ENCODE results near the gene CACNA1F.

Gene CACNA1F

DNA sequence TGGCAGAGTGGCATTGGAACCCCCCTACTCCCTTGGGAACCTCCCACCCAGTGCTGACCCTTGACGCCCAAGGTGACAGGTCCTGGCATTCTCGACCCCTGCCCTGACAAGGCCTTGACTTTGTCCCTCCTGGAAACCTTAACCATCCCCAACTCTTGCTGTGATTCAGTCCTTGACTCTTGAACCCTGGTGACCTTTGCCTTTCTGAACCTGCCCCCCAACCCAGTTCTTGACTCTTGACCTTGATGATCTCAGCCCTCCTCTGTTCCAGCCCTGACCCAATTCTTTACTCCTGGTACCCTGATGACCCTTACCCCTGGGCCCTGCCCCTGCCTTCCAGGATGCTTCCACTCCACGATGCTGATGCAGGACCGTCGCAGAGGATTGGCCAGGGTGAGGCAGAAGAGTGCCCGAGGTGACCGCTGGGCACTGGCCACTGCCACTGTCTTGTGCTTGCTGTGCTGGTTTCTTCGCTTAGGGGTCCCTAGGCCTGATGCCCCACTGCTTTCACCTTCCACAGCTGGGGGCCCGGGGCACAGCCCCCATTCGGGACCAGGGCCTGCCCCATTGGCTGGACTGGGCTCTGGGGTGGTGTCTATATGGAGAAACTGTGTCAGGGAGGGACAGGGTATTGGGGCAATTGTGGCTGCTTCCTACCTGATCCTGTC, 1.7 kb downstream of the CACNA1F start:
- TF ChIP-seq, protein P1, sequence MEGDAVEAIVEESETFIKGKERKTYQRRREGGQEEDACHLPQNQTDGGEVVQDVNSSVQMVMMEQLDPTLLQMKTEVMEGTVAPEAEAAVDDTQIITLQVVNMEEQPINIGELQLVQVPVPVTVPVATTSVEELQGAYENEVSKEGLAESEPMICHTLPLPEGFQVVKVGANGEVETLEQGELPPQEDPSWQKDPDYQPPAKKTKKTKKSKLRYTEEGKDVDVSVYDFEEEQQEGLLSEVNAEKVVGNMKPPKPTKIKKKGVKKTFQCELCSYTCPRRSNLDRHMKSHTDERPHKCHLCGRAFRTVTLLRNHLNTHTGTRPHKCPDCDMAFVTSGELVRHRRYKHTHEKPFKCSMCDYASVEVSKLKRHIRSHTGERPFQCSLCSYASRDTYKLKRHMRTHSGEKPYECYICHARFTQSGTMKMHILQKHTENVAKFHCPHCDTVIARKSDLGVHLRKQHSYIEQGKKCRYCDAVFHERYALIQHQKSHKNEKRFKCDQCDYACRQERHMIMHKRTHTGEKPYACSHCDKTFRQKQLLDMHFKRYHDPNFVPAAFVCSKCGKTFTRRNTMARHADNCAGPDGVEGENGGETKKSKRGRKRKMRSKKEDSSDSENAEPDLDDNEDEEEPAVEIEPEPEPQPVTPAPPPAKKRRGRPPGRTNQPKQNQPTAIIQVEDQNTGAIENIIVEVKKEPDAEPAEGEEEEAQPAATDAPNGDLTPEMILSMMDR (IDR thresholded peaks at IDR 0.05; ENCODE audit: control insufficient read depth, extremely low read depth, insufficient read depth): no peak
- no peak overlapping the region for H3K4me3 ChIP-seq (ENCODE audit: low read depth, low read length)
- no peak for DNase-seq (ENCODE audit: low read depth)

DNA sequence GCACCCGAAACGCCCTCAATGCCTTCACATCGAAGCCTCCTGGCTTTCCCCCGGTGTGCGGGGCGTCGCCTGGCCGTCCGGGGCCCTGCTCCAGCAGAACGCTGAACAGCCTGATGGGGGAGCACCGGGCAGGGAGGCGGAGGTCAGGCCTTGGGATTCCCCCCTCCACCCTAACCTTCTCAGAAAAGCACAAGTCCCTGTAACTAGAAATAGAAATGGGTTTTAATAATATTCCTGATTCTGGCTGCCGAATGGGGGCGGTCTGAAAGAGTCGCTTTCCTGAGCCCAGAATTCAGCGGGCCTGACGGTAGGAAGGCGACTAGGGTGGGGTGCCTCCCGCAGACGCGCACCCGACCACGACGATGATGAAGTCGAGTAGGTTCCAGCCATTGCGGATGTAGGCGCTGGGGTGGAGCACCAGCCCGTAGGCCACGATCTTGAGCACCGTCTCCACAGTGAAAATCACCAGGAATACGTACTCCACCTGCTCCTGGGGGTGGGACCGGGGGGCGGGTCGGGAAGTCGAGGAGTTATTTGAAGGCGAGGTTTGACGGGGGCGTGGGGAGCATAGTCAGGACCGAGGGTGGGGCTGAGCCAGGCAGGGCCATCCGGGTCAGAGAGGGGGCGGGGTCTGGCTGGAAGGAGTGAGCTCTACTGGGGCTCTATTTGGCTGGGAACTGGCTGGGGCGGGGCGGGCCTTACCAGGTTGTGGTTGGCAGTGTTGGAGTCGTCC, 2.5 kb downstream of the CACNA1F start:
- TF ChIP-seq, protein P1 (IDR thresholded peaks at IDR 0.05; ENCODE audit: control insufficient read depth, extremely low read depth, insufficient read depth): no peak
- H3K4me3 ChIP-seq (ENCODE audit: low read depth, low read length): no peak overlapping the region
- no peak for DNase-seq (ENCODE audit: low read depth)

DNA sequence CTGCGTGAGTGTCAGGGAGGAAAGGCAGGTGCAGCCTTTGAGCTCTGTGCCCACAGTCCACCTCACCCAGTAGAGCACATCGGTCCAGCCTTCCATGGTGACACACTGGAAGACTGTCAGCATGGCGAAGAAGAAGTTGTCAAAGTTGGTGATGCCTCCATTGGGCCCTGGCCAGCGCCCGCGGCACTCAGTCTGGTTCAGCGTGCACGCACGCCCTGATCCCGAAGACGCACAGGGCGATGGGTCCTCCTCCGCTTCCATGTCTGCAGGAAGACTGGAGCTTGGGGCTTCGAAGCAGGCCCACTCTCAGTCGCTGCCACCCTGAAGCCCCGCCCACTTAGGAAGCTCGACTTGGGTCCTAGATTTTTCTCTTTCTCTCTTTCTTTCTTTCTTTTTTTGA, 5.0 kb downstream of the CACNA1F start:
- no peak overlapping the region for H3K4me3 ChIP-seq (ENCODE audit: low read depth, low read length)
- no peak for DNase-seq (ENCODE audit: low read depth)
- TF ChIP-seq, protein P1 (IDR thresholded peaks at IDR 0.05; ENCODE audit: control insufficient read depth, extremely low read depth, insufficient read depth): no peak

DNA sequence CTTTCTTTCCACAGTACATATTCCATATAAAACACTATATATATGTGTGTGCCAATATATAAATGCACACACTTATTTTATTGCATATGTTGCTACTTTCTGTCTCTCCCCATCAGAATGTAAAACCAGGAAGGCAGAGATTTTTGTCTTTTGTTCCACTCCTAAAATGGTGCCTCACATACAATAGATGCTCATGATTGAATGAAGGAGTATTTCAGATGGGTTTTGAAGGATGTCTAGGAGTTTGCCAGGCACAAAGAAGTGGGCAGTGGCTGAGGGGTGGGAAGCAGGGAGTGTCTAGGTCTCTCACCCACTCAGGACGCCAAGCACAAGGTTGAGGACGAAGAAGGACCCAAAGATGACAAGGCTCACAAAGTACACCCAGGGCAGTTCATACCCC, 5.4 kb downstream of the CACNA1F start:
- no peak overlapping the region for H3K4me3 ChIP-seq (ENCODE audit: low read depth, low read length)
- DNase-seq (ENCODE audit: low read depth): no peak
- TF ChIP-seq, protein P1 (IDR thresholded peaks at IDR 0.05; ENCODE audit: control insufficient read depth, extremely low read depth, insufficient read depth): no peak

DNA sequence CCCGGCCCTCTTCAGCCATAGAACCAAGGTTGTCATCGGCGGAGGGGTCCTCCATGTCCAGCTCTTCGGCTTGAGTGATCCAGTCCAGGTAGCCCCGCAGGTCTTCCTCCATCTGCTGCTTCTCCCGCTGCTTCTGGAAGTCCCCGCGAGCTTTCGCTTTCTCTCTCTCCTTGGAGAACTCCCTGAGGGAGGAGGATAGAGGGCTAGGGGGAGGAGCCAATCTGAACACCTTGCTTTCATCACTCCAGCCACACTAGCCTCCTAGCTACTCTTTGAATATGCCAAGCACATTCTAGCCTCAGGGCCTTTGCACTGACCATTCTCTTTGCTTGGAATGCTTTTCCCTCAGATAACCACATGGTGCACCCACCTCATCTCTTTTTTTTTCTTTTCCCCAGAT, 6.2 kb downstream of the CACNA1F start:
- TF ChIP-seq, protein P1 (IDR thresholded peaks at IDR 0.05; ENCODE audit: control insufficient read depth, extremely low read depth, insufficient read depth): no peak
- DNase-seq (ENCODE audit: low read depth): no peak
- H3K4me3 ChIP-seq (ENCODE audit: low read depth, low read length): no peak overlapping the region

DNA sequence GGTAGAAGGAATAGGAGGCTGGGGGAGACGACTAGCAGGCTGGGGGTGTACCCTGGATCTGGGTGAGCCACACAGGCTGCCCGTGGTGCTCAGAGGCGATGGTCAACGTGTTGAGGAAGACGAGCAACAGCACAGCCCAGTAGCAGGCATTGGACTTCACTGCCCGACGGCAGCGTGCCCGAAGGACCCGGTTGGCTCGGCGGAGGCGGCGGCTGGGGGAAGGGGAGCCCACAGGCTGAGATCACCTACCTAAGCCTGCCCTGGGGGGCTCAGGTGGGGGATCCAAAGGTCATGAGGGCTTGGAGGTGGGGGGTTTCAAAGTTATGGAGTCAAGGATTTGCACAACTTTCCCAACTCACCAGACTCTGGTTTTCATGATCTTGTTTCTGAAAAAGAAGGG, 7.3 kb downstream of the CACNA1F start:
- H3K4me3 ChIP-seq (ENCODE audit: low read depth, low read length): no peak overlapping the region
- DNase-seq (ENCODE audit: low read depth): no peak
- TF ChIP-seq, protein P1 (IDR thresholded peaks at IDR 0.05; ENCODE audit: control insufficient read depth, extremely low read depth, insufficient read depth): no peak
